Measurements from ENCODE around the gene LUZP4. TPM values are rescaled to one million over a fixed set of nuclear protein-coding genes. Genes with fewer than 3 reads are reported as not detected.
"Not testable (repeated sequence)": the region's sequence is repeated elsewhere in the genome, so short reads cannot be mapped to it uniquely, and the experiment has no call there.

LUZP4 gene
- total RNA-seq, 3 donors from 2014 or later = not detected

- no peaks in the 10 kb centered on the region for H3K4me1 ChIP-seq (ENCODE audit: low read depth)
- no peak overlapping the region for H3K4me3 ChIP-seq
- intact Hi-C loops (cut with DNase I, micrococcal nuclease) = loop anchor here in 1 of 2 donors (10.0 kb wide), 1 partner anchor 321 kb away; no protein-coding TSS in a partner anchor
- no peaks in the 10 kb centered on the region for H3K9me3 ChIP-seq
- no peaks in the 10 kb centered on the region for H3K36me3 ChIP-seq (ENCODE audit: low read depth)
- ATAC-seq (no peak), DNase-seq (peak in 2 of 3 donors; percentile 23 to 32)
- no peak for TF ChIP-seq CTCF (IDR thresholded peaks at IDR 0.05)
Observed at GRCh38 chrX:115324194-115324593, 34.7 kb downstream of the LUZP4 start.

DNA sequence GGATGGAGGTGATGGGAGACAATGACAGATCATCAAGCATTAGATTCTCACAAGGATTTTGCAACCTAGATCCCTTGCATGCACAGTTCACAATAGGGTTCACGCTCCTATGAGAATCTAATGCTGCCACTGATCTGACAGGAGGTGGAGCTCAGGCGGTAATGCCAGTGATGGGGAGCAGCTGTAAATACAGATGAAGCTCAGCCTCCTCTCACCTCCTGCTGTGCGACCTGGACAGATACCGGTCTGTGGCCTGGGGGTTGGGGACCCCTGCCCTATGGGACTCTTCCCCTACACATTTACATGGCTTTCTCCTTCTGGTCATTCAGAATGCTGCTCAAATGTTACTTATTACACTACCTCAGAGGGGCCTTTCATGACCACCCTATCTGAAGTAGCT lies 39.8 kb downstream of the LUZP4 start:
- not testable (repeated sequence) for ATAC-seq; H3K4me1 ChIP-seq (ENCODE audit: low read depth); H3K9me3 ChIP-seq; H3K4me3 ChIP-seq; H3K36me3 ChIP-seq (ENCODE audit: low read depth); DNase-seq
- intact Hi-C loops (cut with DNase I, micrococcal nuclease) = loop anchor here in 1 of 2 donors (10.0 kb wide), 1 partner anchor 316 kb away; no protein-coding TSS in a partner anchor

- Histone ChIP-seq H3K4me1 (ENCODE audit: low read depth) (no peaks in the 10 kb centered on the region), H3K36me3 (ENCODE audit: low read depth) (no peaks in the 10 kb centered on the region), H3K4me3 (no peak overlapping the region), H3K9me3 (no peaks in the 10 kb centered on the region)
- peak; percentile 40 for TF ChIP-seq CTCF (IDR thresholded peaks at IDR 0.05)
- DNase-seq = peak in 1 of 3 donors; percentile 9
- ATAC-seq = peak; percentile 61
- intact Hi-C loops (cut with DNase I, micrococcal nuclease) = loop anchor here in 1 of 2 donors (5.0 kb wide), 1 partner anchor 312 kb away; no protein-coding TSS in a partner anchor
Observed at GRCh38 chrX:115330498-115331168, 41.1 kb downstream of the LUZP4 start.

DNA sequence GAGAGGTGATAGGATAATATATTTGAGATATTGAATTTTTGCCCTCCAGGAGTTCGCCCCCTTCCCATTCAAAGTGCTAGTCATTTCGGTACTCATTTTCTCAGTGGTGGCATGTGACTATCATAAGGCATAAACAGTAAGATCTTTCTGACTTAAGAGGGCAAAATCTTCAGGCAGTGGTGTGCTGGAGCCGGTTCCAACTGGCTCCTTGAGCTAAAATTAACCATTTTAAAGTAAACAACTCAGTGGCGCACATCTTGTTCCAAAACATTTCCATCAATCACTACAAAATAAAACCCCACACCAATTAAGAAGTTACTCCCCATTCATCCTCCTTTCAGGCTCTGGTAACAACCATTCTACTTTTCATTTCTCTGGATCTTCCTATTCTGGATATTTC lies 43.3 kb downstream of the LUZP4 start:
- H3K9me3 ChIP-seq = no peaks in the 10 kb centered on the region
- TF ChIP-seq CTCF (IDR thresholded peaks at IDR 0.05) = no peak

GRCh38 chrX:115333446-115333845 lies 43.9 kb downstream of the LUZP4 start:
- no peak for DNase-seq
- ATAC-seq = no peak
- Histone ChIP-seq H3K4me3 (no peak overlapping the region), H3K36me3 (ENCODE audit: low read depth) (no peaks in the 10 kb centered on the region), H3K9me3 (no peaks in the 10 kb centered on the region), H3K4me1 (ENCODE audit: low read depth) (no peaks in the 10 kb centered on the region)
- intact Hi-C loops (cut with DNase I, micrococcal nuclease) = loop anchor here in 1 of 2 donors (5.0 kb wide), 1 partner anchor 309 kb away; no protein-coding TSS in a partner anchor
- no peak for TF ChIP-seq CTCF (IDR thresholded peaks at IDR 0.05)

More for the DNA sequence above, 43.3 kb downstream of the LUZP4 start:
- no peaks in the 10 kb centered on the region for H3K4me1 ChIP-seq (ENCODE audit: low read depth)
- ATAC-seq = no peak
- H3K4me3 ChIP-seq = no peak overlapping the region
- H3K36me3 ChIP-seq (ENCODE audit: low read depth) = no peaks in the 10 kb centered on the region
- intact Hi-C loops (cut with DNase I, micrococcal nuclease) = loop anchor here in 1 of 2 donors (5.0 kb wide), 1 partner anchor 309 kb away; no protein-coding TSS in a partner anchor
- no peak for DNase-seq

GRCh38 chrX:115337491-115338144 lies 48.1 kb downstream of the LUZP4 start:
- no peak for ATAC-seq
- Histone ChIP-seq H3K9me3 (no peaks in the 10 kb centered on the region), H3K36me3 (ENCODE audit: low read depth) (no peaks in the 10 kb centered on the region), H3K4me1 (ENCODE audit: low read depth) (no peaks in the 10 kb centered on the region), H3K4me3 (no peak overlapping the region)
- TF ChIP-seq CTCF (IDR thresholded peaks at IDR 0.05) = no peak
- intact Hi-C loops (cut with DNase I, micrococcal nuclease) = no loop called here
- no peak for DNase-seq
